Activated naive CD4-positive, alpha-beta T cell treated with anti-CD3 and anti-CD28 coated beads, Interleukin-2, amount 10 ng/mL, durations not matched to agents 7 days and 5 days (primary cell): Measurements from ENCODE around the gene ZFPL1.

ENCODE experiments used
- CTCF ChIA-PET: fragments of 350-600 bp; sonication (Branson Sonifier 250); formaldehyde crosslinking; loops from one replicate; lab custom pipeline; 2021; ENCODE audit warnings: antibody characterized with exemption; lab: Charles Lee
- DNase-seq: peaks from one replicate; pipeline ENCODE4 v3.0.0-alpha.2; 2020
- H3K27ac Mint-ChIP-seq: one replicate; pipeline ENCODE4 v1.8.0; 2021; ENCODE audit warnings: mild to moderate bottlenecking, moderate library complexity, mixed read lengths
- H3K27me3 Mint-ChIP-seq: one replicate; pipeline ENCODE4 v1.8.0; 2021; ENCODE audit warnings: mild to moderate bottlenecking, mixed read lengths
- H3K36me3 Mint-ChIP-seq: one replicate; pipeline ENCODE4 v1.8.0; 2021; ENCODE audit warnings: mixed read lengths
- H3K4me1 Mint-ChIP-seq: one replicate; pipeline ENCODE4 v1.8.0; 2021; ENCODE audit warnings: mixed read lengths
- H3K4me3 Mint-ChIP-seq: one replicate; pipeline ENCODE4 v1.8.0; 2021; ENCODE audit warnings: mild to moderate bottlenecking, moderate library complexity, mixed read lengths
- H3K9me3 Mint-ChIP-seq: one replicate; pipeline ENCODE4 v1.8.0; 2021; ENCODE audit warnings: mixed read lengths

The ZFPL1 gene

DNA sequence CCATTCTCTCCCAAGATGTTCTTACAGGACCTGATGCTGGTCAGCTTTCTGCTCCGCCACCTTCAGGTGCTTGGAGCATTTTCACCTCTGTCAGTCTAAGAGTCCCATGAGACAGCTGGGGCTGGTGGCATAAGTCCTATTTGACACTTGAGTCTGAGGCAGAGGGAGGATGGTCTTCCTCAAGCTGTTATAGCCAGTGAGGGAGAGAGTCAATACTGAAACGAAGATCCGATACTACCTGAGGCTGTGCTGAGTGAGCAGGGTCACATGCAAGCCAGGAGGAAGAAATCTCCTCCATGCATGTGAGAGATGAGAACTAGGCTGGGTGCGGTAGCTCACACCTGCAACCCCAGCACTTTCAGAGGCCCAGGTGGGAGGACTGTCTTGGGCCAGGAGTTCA, 5.6 kb downstream of the ZFPL1 start:
- Mint-ChIP-seq H3K27ac (no peak overlapping the region), H3K36me3 (peaks cover 22% of the 10 kb centered on the region), H3K4me1 (peaks cover 15% of the 10 kb centered on the region), H3K4me3 (no peak overlapping the region), H3K9me3 (no peaks in the 10 kb centered on the region), H3K27me3 (no peaks in the 10 kb centered on the region)
- CTCF ChIA-PET, result interaction anchor here (0.6 to 1.3 kb wide), 2 partner anchors 21 to 75 kb away, joined by 3 read pairs; no protein-coding TSS in a partner anchor
- DNase-seq, result no peak

DNA sequence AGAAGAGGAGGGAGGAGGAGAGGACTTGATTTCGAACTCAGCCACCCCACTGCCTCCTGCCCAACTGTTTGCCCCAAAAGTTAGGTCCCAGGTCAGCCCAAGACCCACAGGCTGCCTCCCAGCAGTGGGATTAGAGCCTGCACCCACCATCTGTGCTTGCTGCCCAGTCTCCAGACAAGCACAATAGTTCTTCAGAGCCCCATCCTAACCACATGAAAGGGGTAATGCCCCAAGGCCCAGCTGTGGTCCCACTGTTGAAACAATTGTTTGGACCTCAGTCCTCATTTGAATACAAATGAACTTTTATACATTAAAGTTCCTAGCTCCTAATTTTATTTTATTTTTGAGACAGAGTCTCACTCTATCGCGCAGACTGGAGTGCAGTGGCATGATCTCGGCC, 6.6 kb downstream of the ZFPL1 start:
- DNase-seq, result no peak
- CTCF ChIA-PET, result interaction anchor here (1.1 kb wide), 1 partner anchor 20 kb away, joined by 4 read pairs; no protein-coding TSS in a partner anchor
- H3K27ac Mint-ChIP-seq, result no peak overlapping the region
- H3K4me3 Mint-ChIP-seq, result no peak overlapping the region
- peaks cover 17% of the 10 kb centered on the region for H3K36me3 Mint-ChIP-seq
- H3K27me3 Mint-ChIP-seq, result no peaks in the 10 kb centered on the region
- H3K9me3 Mint-ChIP-seq, result no peaks in the 10 kb centered on the region
- H3K4me1 Mint-ChIP-seq, result peaks cover 8% of the 10 kb centered on the region

DNA sequence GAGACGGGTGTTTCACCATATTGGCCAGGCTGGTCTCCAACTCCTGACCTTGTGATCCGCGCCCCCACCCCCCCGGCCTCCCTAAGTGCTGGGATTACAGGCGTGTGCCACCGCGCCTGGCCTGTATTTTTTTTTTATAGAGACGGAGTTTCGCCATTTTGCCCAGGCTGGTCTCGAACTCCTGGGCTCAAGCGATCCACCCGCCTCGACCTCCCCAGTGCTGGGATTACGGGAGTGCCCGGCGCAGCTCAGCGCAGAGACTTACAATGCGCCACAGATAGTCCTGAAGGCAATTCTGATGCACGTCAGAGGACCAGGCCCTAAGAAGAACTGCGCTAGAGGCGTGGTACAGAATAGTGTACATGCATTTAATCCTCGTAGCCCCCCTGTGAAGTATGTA, 11.4 kb downstream of the ZFPL1 start:
- peak overlapping the region; percentile 92 for H3K4me3 Mint-ChIP-seq
- H3K27me3 Mint-ChIP-seq, result no peaks in the 10 kb centered on the region
- peaks cover 22% of the 10 kb centered on the region for H3K4me1 Mint-ChIP-seq
- CTCF ChIA-PET, result interaction anchor here (1.0 to 5.0 kb wide), 4 partner anchors 10 to 18 kb away, joined by 4 to 60 read pairs (median 6); partner anchors contain the start of gene TM7SF2
- peaks cover 8% of the 10 kb centered on the region for H3K36me3 Mint-ChIP-seq
- H3K27ac Mint-ChIP-seq, result peak overlapping the region; percentile 98
- no peaks in the 10 kb centered on the region for H3K9me3 Mint-ChIP-seq
- DNase-seq, result no peak

DNA sequence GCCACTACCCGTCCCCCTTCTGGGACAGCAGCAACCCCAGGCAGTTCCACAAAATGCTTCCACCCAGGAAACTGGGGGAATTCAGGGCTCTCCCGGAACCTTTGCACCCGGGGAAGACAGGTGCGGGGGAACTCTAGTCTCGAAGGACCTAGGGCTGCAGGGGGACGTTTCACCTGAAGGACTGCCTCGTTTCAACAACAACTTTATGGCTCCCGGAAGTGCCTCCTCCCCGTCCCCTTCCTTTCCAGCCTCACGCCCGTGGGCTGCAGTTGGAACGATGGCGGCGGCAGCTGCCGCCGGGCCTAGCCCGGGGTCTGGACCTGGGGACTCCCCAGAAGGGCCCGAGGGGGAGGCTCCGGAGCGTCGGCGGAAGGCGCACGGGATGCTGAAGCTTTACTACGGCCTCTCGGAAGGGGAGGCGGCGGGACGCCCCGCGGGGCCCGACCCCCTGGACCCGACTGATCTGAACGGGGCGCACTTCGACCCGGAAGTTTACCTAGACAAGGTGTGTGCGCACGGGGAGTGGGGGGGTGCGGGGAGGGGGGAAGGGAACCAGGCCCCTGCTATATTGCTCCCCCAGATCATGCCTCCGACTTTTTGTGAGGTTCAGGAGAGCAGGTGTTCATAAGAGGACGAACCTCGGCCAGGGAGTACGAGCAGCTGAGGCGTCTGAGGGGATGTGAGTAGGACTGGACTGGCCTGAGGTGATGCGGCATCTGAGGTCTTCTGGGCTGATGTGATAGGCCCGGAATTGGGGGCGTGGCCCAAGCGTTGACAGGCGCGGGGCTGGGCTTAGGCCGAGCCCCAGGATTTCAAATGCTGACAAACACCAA, 12.2 kb downstream of the ZFPL1 start, which contains the start of gene VPS51:
Gene VPS51 (plus strand): TSS at position 241 of the 833 bp plus-strand sequence. CDS start 37 bp downstream, at position 278.
- CTCF ChIA-PET, result interaction anchor here (1.7 to 5.0 kb wide), 2 partner anchors 15 to 82 kb away, joined by 7 to 60 read pairs; partner anchors contain the start of genes ARL2 and TM7SF2
- DNase-seq, result peak; percentile 93
- peaks cover 8% of the 10 kb centered on the region for H3K36me3 Mint-ChIP-seq
- H3K9me3 Mint-ChIP-seq, result no peaks in the 10 kb centered on the region
- peak within 1 kb of the TSS; percentile 98 for H3K27ac Mint-ChIP-seq
- H3K4me3 Mint-ChIP-seq, result peak within 1 kb of the TSS; percentile 92
- peaks cover 22% of the 10 kb centered on the region for H3K4me1 Mint-ChIP-seq
- H3K27me3 Mint-ChIP-seq, result no peaks in the 10 kb centered on the region

DNA sequence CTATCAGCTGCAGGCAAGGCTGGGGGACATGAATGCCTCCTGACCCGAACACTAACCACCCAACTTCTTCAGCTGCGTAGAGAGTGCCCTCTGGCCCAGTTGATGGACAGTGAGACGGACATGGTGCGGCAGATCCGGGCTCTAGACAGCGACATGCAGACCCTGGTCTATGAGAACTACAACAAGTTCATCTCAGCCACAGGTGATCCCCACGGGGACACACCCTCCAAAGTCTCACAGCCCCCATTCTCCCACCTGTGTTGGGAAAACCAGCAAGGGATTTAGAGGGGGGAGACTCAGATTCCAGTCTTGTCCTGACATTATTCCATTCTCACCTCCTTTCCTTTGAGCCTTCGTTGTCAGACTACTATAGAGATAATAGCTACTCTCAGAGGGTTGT, 12.9 kb downstream of the ZFPL1 start:
- H3K9me3 Mint-ChIP-seq, result no peaks in the 10 kb centered on the region
- CTCF ChIA-PET, result interaction anchor here (1.7 to 5.0 kb wide), 3 partner anchors 14 to 83 kb away, joined by 7 to 60 read pairs (median 11); partner anchors contain the start of genes ARL2, TM7SF2 and ZNHIT2
- peak overlapping the region; percentile 98 for H3K27ac Mint-ChIP-seq
- H3K27me3 Mint-ChIP-seq, result no peaks in the 10 kb centered on the region
- no peak for DNase-seq
- H3K36me3 Mint-ChIP-seq, result peaks cover 8% of the 10 kb centered on the region
- H3K4me3 Mint-ChIP-seq, result peak overlapping the region; percentile 92
- peaks cover 22% of the 10 kb centered on the region for H3K4me1 Mint-ChIP-seq

DNA sequence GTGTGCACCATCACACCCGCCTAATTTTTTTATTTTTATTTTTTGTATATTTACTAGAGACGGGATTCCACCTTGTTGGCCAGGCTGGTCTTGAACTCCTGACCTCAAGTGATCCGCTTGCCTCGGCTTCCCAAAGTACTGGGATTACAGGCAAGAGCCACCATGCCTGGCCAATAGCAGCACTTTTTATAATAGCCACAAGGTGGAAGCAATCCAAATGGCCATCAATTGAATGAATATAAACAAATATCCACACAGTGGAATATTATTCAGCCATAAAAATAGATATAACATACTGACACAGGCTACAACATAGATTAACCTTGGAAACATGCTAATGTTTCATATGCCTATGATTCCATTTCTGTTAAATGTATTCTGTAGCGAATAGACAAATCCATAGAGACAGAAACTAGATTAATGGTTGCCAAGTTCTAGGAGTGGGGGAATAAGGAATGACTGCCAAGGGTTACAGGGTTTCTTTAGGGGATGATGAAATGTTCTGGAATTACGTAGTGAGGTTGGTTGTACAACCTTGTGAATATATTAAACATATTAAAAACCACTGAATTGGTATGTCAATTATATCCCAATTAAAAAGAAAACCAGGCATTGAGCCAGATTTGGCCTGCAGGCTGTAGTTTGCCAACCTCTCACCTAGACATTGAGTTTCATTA, 16.8 kb downstream of the ZFPL1 start:
- Mint-ChIP-seq H3K9me3 (no peaks in the 10 kb centered on the region), H3K36me3 (peaks cover 19% of the 10 kb centered on the region), H3K4me3 (no peak overlapping the region), H3K4me1 (peaks cover 28% of the 10 kb centered on the region), H3K27ac (peak overlapping the region; percentile 28), H3K27me3 (no peaks in the 10 kb centered on the region)
- DNase-seq, result no peak
- CTCF ChIA-PET, result interaction anchor here (1.2 to 5.0 kb wide), 2 partner anchors 9 to 10 kb away, joined by 8 to 60 read pairs; partner anchors contain the start of gene TM7SF2

DNA sequence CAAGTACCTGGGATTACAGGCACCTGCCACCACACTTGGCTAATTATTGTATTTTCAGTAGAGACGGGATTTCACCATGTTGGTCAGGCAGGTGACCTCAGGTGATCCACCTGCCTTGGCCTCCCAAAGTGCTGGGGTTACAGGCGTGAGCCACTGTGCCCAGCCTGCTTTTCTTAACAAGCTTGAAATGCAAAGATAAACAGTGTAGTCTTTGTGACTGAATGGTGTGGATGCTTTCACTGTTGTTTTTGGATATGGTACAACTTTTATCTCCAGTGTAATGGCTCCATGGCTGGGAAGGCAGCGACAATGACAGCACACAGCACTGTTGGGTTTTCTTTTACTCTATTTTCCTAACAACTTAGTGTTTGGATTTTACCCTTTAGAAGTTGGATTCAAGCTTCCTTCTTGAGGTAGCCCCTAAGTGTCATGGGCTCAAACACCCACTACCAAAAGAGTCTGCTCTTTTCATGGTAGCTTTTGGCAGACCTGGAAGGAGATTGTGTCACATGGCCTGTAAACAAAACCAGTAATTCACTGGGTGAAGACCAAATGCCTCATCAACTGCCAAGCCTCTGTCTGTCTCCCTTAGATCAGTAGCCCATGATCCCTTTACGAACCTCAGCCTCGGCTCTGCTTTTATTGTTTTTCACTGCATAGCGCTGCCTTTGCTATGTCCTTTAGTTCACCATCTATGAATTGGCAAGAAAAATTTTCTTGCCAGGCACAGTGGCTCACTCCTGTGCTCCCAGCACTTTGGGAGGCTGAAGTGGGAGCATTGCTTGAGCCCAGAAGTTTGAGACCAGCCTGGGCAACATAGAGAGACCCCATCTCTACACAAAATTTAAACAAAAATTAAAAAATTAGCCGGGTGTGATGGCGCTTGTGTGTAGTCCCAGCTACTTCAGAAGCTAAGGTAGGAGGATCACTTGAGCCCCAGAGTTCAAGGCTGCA, 18.4 kb downstream of the ZFPL1 start:
- H3K4me3 Mint-ChIP-seq, result no peak overlapping the region
- H3K36me3 Mint-ChIP-seq, result peaks cover 25% of the 10 kb centered on the region
- H3K27me3 Mint-ChIP-seq, result no peaks in the 10 kb centered on the region
- peaks cover 22% of the 10 kb centered on the region for H3K4me1 Mint-ChIP-seq
- H3K27ac Mint-ChIP-seq, result no peak overlapping the region
- CTCF ChIA-PET, result interaction anchor here (0.7 to 1.2 kb wide), 3 partner anchors 8 to 255 kb away, joined by 3 to 8 read pairs (median 3); no protein-coding TSS in a partner anchor
- no peaks in the 10 kb centered on the region for H3K9me3 Mint-ChIP-seq
- DNase-seq, result no peak

DNA sequence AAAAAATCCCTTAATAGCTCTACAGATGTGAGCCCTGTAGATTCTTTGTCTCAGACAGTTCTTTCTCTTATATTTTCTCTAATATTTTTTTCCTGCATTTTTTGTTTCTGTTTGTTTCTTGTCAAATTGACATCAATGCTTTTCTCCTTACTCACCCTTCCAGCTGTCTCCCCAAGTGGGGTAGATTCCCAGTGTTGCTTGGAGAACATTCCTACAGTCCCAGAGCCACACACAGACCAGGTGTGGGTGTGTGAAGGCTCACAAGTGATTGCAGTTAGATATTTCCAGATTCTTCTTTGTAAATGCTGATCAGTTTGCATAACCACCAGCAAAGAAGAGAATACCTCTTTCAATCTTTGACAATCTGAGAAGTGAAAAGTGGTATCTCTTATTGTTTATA, 19.5 kb downstream of the ZFPL1 start:
- Mint-ChIP-seq H3K36me3 (peaks cover 23% of the 10 kb centered on the region), H3K27me3 (no peaks in the 10 kb centered on the region), H3K4me1 (peaks cover 17% of the 10 kb centered on the region), H3K27ac (no peak overlapping the region), H3K4me3 (no peak overlapping the region), H3K9me3 (no peaks in the 10 kb centered on the region)
- CTCF ChIA-PET, result interaction anchor here (1.2 to 1.5 kb wide), 2 partner anchors 9 to 90 kb away, joined by 3 read pairs; partner anchors contain the start of gene ARL2
- DNase-seq, result no peak

DNA sequence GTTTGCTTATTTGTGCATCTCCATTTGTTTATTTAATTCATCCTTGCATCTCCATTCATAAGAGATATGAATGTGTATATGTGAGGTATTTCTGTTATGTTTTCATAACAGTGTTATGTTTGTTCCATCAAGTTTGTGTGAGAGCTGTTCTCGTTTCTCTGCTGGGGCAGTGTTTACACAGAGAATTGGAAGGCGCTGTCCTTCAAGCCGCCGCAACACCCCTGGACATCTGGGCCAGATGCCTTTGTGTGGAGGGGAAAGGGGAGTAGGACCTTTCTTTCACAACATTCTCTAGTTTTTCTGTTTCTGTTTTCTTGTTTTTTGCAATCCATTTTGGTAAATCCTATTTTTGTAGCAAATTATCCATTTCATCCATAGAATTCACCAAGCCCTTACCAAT, 20.6 kb downstream of the ZFPL1 start:
- CTCF ChIA-PET, result interaction anchor here (1.1 to 1.5 kb wide), 2 partner anchors 91 to 102 kb away, joined by 3 read pairs; partner anchors contain the start of gene ARL2
- DNase-seq, result no peak
- Mint-ChIP-seq H3K4me1 (peaks cover 12% of the 10 kb centered on the region), H3K27ac (no peak overlapping the region), H3K4me3 (no peak overlapping the region), H3K27me3 (no peaks in the 10 kb centered on the region), H3K9me3 (no peaks in the 10 kb centered on the region), H3K36me3 (peaks cover 25% of the 10 kb centered on the region)

DNA sequence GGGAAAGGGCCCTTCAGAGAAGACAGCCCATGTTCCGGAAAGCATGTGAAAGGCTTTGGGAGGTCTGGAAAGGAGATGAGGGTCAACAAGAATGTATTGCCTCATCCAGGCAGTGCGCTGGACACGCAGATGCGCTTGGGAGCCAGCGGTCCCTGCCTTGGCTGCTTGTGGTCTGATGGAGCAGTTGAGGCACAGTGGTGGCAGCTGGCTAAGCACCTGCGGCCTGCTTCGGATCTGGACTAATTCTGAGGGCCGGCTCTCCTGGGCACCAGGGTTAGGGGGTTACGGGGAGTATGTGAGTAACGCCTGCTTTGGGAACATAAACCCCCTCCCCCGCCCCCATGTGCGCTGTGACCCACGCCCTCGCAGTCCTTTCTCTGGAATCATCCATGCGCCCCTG, 23.1 kb downstream of the ZFPL1 start:
- no peak overlapping the region for H3K4me3 Mint-ChIP-seq
- DNase-seq, result no peak
- H3K36me3 Mint-ChIP-seq, result peaks cover 30% of the 10 kb centered on the region
- CTCF ChIA-PET, result interaction anchor here (8.7 kb wide), 1 partner anchor 9 kb away, joined by 60 read pairs; the partner anchor contains the start of gene VPS51
- no peaks in the 10 kb centered on the region for H3K9me3 Mint-ChIP-seq
- H3K27me3 Mint-ChIP-seq, result peaks cover 4% of the 10 kb centered on the region
- peaks cover 33% of the 10 kb centered on the region for H3K4me1 Mint-ChIP-seq
- H3K27ac Mint-ChIP-seq, result peak overlapping the region; percentile 50

DNA sequence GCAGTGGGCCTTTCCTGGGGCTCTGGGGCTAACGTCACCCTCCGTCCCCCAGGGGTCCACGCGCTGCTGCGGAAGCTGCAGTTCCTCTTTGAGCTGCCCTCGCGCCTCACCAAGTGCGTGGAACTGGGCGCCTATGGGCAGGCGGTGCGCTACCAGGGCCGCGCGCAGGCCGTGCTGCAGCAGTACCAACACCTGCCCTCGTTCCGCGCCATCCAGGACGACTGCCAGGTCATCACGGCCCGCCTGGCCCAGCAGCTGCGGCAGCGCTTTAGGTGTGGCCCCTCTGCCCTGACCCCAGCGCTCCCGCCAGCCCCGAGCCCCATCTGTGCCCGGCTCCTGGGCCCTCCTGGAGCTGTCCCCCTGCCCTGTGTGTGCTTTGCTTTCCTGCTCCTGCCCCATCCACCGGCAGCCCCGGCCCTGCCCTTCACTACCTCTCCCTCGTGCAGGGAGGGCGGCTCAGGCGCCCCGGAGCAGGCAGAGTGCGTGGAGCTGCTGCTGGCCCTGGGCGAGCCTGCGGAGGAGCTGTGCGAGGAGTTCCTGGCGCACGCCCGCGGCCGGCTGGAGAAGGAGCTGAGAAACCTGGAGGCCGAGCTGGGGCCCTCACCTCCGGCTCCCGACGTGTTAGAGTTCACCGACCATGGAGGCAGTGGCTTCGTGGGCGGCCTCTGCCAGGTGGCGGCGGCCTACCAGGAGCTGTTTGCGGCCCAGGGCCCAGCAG, 23.9 kb downstream of the ZFPL1 start:
- Mint-ChIP-seq H3K27me3 (peaks cover 4% of the 10 kb centered on the region), H3K36me3 (peaks cover 29% of the 10 kb centered on the region), H3K27ac (no peak overlapping the region), H3K9me3 (no peaks in the 10 kb centered on the region), H3K4me3 (no peak overlapping the region), H3K4me1 (peaks cover 33% of the 10 kb centered on the region)
- CTCF ChIA-PET, result interaction anchor here (1.0 to 8.7 kb wide), 3 partner anchors 9 to 12 kb away, joined by 3 to 60 read pairs (median 4); partner anchors contain the start of genes VPS51 and ZNHIT2
- DNase-seq, result no peak

DNA sequence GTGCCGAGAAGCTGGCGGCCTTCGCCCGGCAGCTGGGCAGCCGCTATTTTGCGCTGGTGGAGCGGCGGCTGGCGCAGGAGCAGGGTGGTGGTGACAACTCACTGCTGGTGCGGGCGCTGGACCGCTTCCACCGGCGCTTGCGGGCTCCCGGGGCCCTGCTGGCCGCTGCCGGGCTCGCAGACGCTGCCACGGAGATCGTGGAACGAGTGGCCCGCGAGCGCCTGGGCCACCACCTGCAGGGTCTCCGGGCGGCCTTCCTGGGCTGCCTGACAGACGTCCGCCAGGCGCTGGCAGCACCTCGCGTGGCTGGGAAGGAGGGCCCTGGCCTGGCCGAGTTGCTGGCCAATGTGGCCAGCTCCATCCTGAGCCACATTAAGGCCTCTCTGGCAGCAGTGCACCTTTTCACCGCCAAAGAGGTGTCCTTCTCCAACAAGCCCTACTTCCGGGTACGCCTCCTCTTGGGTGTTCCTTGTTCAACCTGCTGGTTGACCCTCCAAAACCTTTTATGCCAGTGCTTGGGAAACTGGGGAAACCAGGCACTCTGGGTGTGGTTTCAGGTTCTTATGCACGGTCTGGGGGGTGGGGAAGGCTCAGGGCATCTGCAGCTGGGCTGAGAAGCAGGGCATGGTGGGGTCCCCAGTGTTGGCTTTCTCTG, 24.6 kb downstream of the ZFPL1 start:
- DNase-seq, result no peak
- Mint-ChIP-seq H3K36me3 (peaks cover 31% of the 10 kb centered on the region), H3K9me3 (no peaks in the 10 kb centered on the region), H3K4me3 (no peak overlapping the region), H3K4me1 (peaks cover 40% of the 10 kb centered on the region), H3K27me3 (peaks cover 4% of the 10 kb centered on the region), H3K27ac (no peak overlapping the region)
- CTCF ChIA-PET, result interaction anchor here (0.5 to 8.7 kb wide), 5 partner anchors 9 to 401 kb away, joined by 3 to 60 read pairs (median 3); partner anchors contain the start of genes VPS51 and ZNHIT2
